ENCODE data around the gene XRCC4.

The XRCC4 gene

GRCh38 chr5:83093692-83094091, 16.3 kb downstream of the XRCC4 start:
- no peak overlapping the region for H2BK120ac ChIP-seq (ENCODE audit: low read depth, low read length)
- no peaks in the 10 kb centered on the region for H3K27me3 ChIP-seq (ENCODE audit: control insufficient read depth in 3 of 3, insufficient read depth in 3 of 3, low read depth in 1 of 3, low read length in 3 of 3)
- no peak for DNase-seq (ENCODE audit: low spot score)
- no peak overlapping the region for H2AK5ac ChIP-seq (ENCODE audit: low read depth, low read length)
- H3K23ac ChIP-seq (ENCODE audit: low read depth, low read length, poor library complexity), result no peak overlapping the region
- H3K4me3 ChIP-seq (ENCODE audit: low read length in 2 of 2), result no peak overlapping the region
- no peak overlapping the region for H2AFZ ChIP-seq (ENCODE audit: low read length)
- H3K14ac ChIP-seq (ENCODE audit: low read length), result no peak overlapping the region
- no peak overlapping the region for H3K18ac ChIP-seq (ENCODE audit: low read length)
- no peak overlapping the region for H3K27ac ChIP-seq (replicated peaks; ENCODE audit: low read length)
- H2BK12ac ChIP-seq (ENCODE audit: low read length), result no peak overlapping the region
- no peak overlapping the region for H4K8ac ChIP-seq (ENCODE audit: low read depth, low read length)
- H3K4me1 ChIP-seq (ENCODE audit: control insufficient read depth in 2 of 2, insufficient read depth in 1 of 2, low read depth in 1 of 2, low read length in 2 of 2), result no peaks in the 10 kb centered on the region
- H3K9me3 ChIP-seq (replicated peaks in 1 of 2; ENCODE audit: control insufficient read depth in 2 of 2, insufficient read depth in 1 of 2, low read depth in 1 of 2, low read length in 2 of 2), result peaks cover 2 to 22% of the 10 kb centered on the region in 2 donors
- no peaks in the 10 kb centered on the region for H3K36me3 ChIP-seq (replicated peaks in 1 of 2; ENCODE audit: control insufficient read depth in 2 of 2, insufficient read depth in 2 of 2, low read length in 2 of 2)
- H4K91ac ChIP-seq (ENCODE audit: low read depth, low read length, poor library complexity), result no peak overlapping the region
- no peak overlapping the region for H2BK5ac ChIP-seq (ENCODE audit: low read length)
- no peak overlapping the region for H3K4me2 ChIP-seq (ENCODE audit: insufficient read depth, low read length, poor library complexity, severe bottlenecking)
- no CpG with 5 or more reads among the region's 4 CpGs for WGBS, 2 donors (ENCODE audit: extremely low coverage in 2 of 2, insufficient read length in 2 of 2, insufficient replicate concordance in 1 of 2)
- no peak overlapping the region for H3K4ac ChIP-seq (ENCODE audit: low read length)
- no peak overlapping the region for H3K9ac ChIP-seq (ENCODE audit: low read depth, low read length, poor library complexity)
- H3K79me1 ChIP-seq (ENCODE audit: low read depth, low read length), result no peaks in the 10 kb centered on the region
- H2BK15ac ChIP-seq (ENCODE audit: low read length), result no peak overlapping the region

GRCh38 chr5:83095163-83095956, 18.0 kb downstream of the XRCC4 start:
- Histone ChIP-seq H3K4me3 (ENCODE audit: low read length in 2 of 2) (no peak overlapping the region), H2BK15ac (ENCODE audit: low read length) (no peak overlapping the region), H2AFZ (ENCODE audit: low read length) (no peak overlapping the region), H3K23ac (ENCODE audit: low read depth, low read length, poor library complexity) (no peak overlapping the region), H4K91ac (ENCODE audit: low read depth, low read length, poor library complexity) (no peak overlapping the region), H3K9ac (ENCODE audit: low read depth, low read length, poor library complexity) (no peak overlapping the region), H4K8ac (ENCODE audit: low read depth, low read length) (no peak overlapping the region), H3K27ac (replicated peaks; ENCODE audit: low read length) (no peak overlapping the region), H3K4me2 (ENCODE audit: insufficient read depth, low read length, poor library complexity, severe bottlenecking) (no peak overlapping the region), H2BK120ac (ENCODE audit: low read depth, low read length) (no peak overlapping the region), H3K18ac (ENCODE audit: low read length) (no peak overlapping the region), H3K14ac (ENCODE audit: low read length) (no peak overlapping the region), H3K36me3 (replicated peaks in 1 of 2; ENCODE audit: control insufficient read depth in 2 of 2, insufficient read depth in 2 of 2, low read length in 2 of 2) (no peaks in the 10 kb centered on the region), H3K27me3 (ENCODE audit: control insufficient read depth in 3 of 3, insufficient read depth in 3 of 3, low read depth in 1 of 3, low read length in 3 of 3) (no peaks in the 10 kb centered on the region), H2AK5ac (ENCODE audit: low read depth, low read length) (no peak overlapping the region), H2BK12ac (ENCODE audit: low read length) (no peak overlapping the region), H3K4ac (ENCODE audit: low read length) (no peak overlapping the region), H2BK5ac (ENCODE audit: low read length) (no peak overlapping the region), H3K4me1 (ENCODE audit: control insufficient read depth in 2 of 2, insufficient read depth in 1 of 2, low read depth in 1 of 2, low read length in 2 of 2) (peaks cover 0 to 10% of the 10 kb centered on the region in 2 donors), H3K79me1 (ENCODE audit: low read depth, low read length) (no peaks in the 10 kb centered on the region), H3K9me3 (replicated peaks in 1 of 2; ENCODE audit: control insufficient read depth in 2 of 2, insufficient read depth in 1 of 2, low read depth in 1 of 2, low read length in 2 of 2) (peaks cover 2 to 16% of the 10 kb centered on the region in 2 donors)
- no peak for DNase-seq (ENCODE audit: low spot score)
- no CpG with 5 or more reads among the region's 3 CpGs for WGBS, 2 donors (ENCODE audit: extremely low coverage in 2 of 2, insufficient read length in 2 of 2, insufficient replicate concordance in 1 of 2)

DNA sequence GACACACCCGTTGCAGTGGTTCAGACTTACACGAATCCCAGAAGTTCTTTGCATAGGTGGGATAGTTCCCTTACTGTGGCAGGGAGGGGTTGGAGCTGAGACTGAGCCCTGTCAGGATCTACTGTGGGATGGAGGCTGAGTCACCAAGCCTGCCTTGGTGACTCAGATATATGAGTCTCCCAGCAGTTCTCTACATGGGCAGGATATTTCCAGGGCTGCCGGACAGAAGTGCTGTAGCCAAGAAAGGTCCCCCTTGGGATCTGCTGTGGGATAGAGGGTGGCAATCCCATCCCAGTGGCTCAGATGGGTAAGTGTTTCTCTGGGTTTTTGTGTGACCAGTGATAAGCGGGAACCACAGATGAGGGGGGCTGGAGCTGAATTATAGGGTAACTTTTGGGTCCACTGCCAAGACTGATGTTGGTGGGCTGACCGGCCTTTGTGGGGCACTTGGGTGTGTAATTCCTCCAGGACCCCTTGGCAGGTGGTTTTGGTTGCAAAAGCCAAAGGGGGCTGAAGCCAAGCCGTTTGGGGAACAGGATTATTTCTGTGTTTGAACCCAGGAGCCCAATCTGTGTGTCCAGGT, 18.7 kb downstream of the XRCC4 start:
- H2BK120ac ChIP-seq (ENCODE audit: low read depth, low read length), result no peak overlapping the region
- no peak overlapping the region for H2BK15ac ChIP-seq (ENCODE audit: low read length)
- no peaks in the 10 kb centered on the region for H3K36me3 ChIP-seq (replicated peaks in 1 of 2; ENCODE audit: control insufficient read depth in 2 of 2, insufficient read depth in 2 of 2, low read length in 2 of 2)
- no peaks in the 10 kb centered on the region for H3K79me1 ChIP-seq (ENCODE audit: low read depth, low read length)
- no peak overlapping the region for H3K23ac ChIP-seq (ENCODE audit: low read depth, low read length, poor library complexity)
- no peak overlapping the region for H3K18ac ChIP-seq (ENCODE audit: low read length)
- H3K14ac ChIP-seq (ENCODE audit: low read length), result no peak overlapping the region
- H3K9ac ChIP-seq (ENCODE audit: low read depth, low read length, poor library complexity), result no peak overlapping the region
- H2BK5ac ChIP-seq (ENCODE audit: low read length), result no peak overlapping the region
- no peak overlapping the region for H2BK12ac ChIP-seq (ENCODE audit: low read length)
- no peak overlapping the region for H3K27ac ChIP-seq (replicated peaks; ENCODE audit: low read length)
- no peak overlapping the region for H2AK5ac ChIP-seq (ENCODE audit: low read depth, low read length)
- H3K27me3 ChIP-seq (ENCODE audit: control insufficient read depth in 3 of 3, insufficient read depth in 3 of 3, low read depth in 1 of 3, low read length in 3 of 3), result no peaks in the 10 kb centered on the region
- peaks cover 0 to 10% of the 10 kb centered on the region in 2 donors for H3K4me1 ChIP-seq (ENCODE audit: control insufficient read depth in 2 of 2, insufficient read depth in 1 of 2, low read depth in 1 of 2, low read length in 2 of 2)
- no peak overlapping the region for H3K4me3 ChIP-seq (ENCODE audit: low read length in 2 of 2)
- H4K91ac ChIP-seq (ENCODE audit: low read depth, low read length, poor library complexity), result peak overlapping the region; percentile 22
- H3K4ac ChIP-seq (ENCODE audit: low read length), result no peak overlapping the region
- no CpG with 5 or more reads among the region's 6 CpGs for WGBS, 2 donors (ENCODE audit: extremely low coverage in 2 of 2, insufficient read length in 2 of 2, insufficient replicate concordance in 1 of 2)
- H2AFZ ChIP-seq (ENCODE audit: low read length), result no peak overlapping the region
- H3K9me3 ChIP-seq (replicated peaks in 1 of 2; ENCODE audit: control insufficient read depth in 2 of 2, insufficient read depth in 1 of 2, low read depth in 1 of 2, low read length in 2 of 2), result peaks cover 2 to 13% of the 10 kb centered on the region in 2 donors
- DNase-seq (ENCODE audit: low spot score), result no peak
- no peak overlapping the region for H3K4me2 ChIP-seq (ENCODE audit: insufficient read depth, low read length, poor library complexity, severe bottlenecking)
- no peak overlapping the region for H4K8ac ChIP-seq (ENCODE audit: low read depth, low read length)

- Histone ChIP-seq H4K8ac (ENCODE audit: low read depth, low read length) (no peak overlapping the region), H3K4me1 (ENCODE audit: control insufficient read depth in 2 of 2, insufficient read depth in 1 of 2, low read depth in 1 of 2, low read length in 2 of 2) (peaks cover 0 to 10% of the 10 kb centered on the region in 2 donors), H3K23ac (ENCODE audit: low read depth, low read length, poor library complexity) (no peak overlapping the region), H2BK15ac (ENCODE audit: low read length) (no peak overlapping the region), H2AFZ (ENCODE audit: low read length) (no peak overlapping the region), H3K4me2 (ENCODE audit: insufficient read depth, low read length, poor library complexity, severe bottlenecking) (no peak overlapping the region), H2BK5ac (ENCODE audit: low read length) (no peak overlapping the region), H3K14ac (ENCODE audit: low read length) (no peak overlapping the region), H4K91ac (ENCODE audit: low read depth, low read length, poor library complexity) (no peak overlapping the region), H3K27me3 (ENCODE audit: control insufficient read depth in 3 of 3, insufficient read depth in 3 of 3, low read depth in 1 of 3, low read length in 3 of 3) (no peaks in the 10 kb centered on the region), H3K9me3 (replicated peaks in 1 of 2; ENCODE audit: control insufficient read depth in 2 of 2, insufficient read depth in 1 of 2, low read depth in 1 of 2, low read length in 2 of 2) (peaks cover 0 to 8% of the 10 kb centered on the region in 2 donors), H2BK12ac (ENCODE audit: low read length) (no peak overlapping the region), H3K4ac (ENCODE audit: low read length) (no peak overlapping the region), H3K79me1 (ENCODE audit: low read depth, low read length) (no peaks in the 10 kb centered on the region), H3K18ac (ENCODE audit: low read length) (no peak overlapping the region), H3K4me3 (ENCODE audit: low read length in 2 of 2) (no peak overlapping the region), H2AK5ac (ENCODE audit: low read depth, low read length) (no peak overlapping the region), H3K27ac (replicated peaks; ENCODE audit: low read length) (no peak overlapping the region), H3K36me3 (replicated peaks in 1 of 2; ENCODE audit: control insufficient read depth in 2 of 2, insufficient read depth in 2 of 2, low read length in 2 of 2) (no peaks in the 10 kb centered on the region), H3K9ac (ENCODE audit: low read depth, low read length, poor library complexity) (no peak overlapping the region), H2BK120ac (ENCODE audit: low read depth, low read length) (no peak overlapping the region)
- no peak for DNase-seq (ENCODE audit: low spot score)
- WGBS, 2 donors (ENCODE audit: extremely low coverage in 2 of 2, insufficient read length in 2 of 2, insufficient replicate concordance in 1 of 2), result no CpG with 5 or more reads among the region's 2 CpGs
Observed at GRCh38 chr5:83096660-83097339, 19.5 kb downstream of the XRCC4 start.
